Sciatic nerve (tissue), 2 donors: Measurements from ENCODE around the gene PORCN. TPM values are rescaled to one million over a fixed set of nuclear protein-coding genes. Genes with fewer than 3 reads are reported as not detected.

Experiments used
- ATAC-seq: fragments of 200-7000 bp; cut with Tn5 transposase; one replicate; pipeline ENCODE4 v1.9.1; 2020; ENCODE audit warnings: mild to moderate bottlenecking, moderate library complexity
- DNase-seq: peaks from one replicate; pipeline ENCODE4 v3.0.0-alpha.2; 2020; ENCODE audit warnings: low spot score
- intact Hi-C: fragments of 100-400 bp; cut with DNase I; formaldehyde crosslinking; loops from one replicate; pipeline ENCODE4 v1.14.2; 2022
- total RNA-seq: library from RNA; stranded (reverse); fragmentation: NEBNext Ultra II Directional; extraction: Animal tissue kit (Norgen Biotek cat#: 25700); gene quantifications from one replicate; pipeline ENCODE4 v1.2.1, GENCODE V29; 2021
- donor health status: DM: no; HTN: no; CAD: no.
- donor health status: DM: no; HTN: no; CAD: no.

Gene PORCN
- total RNA-seq, 1 donor from 2014 or later, result 7.4 TPM

- DNase-seq (no peak), ATAC-seq (no peak)
- intact Hi-C loops, result no loop called here
Measured at GRCh38 chrX:48475296-48475695, 33.5 kb upstream of the PORCN start.

- ATAC-seq (peak; percentile 97), DNase-seq (peak; percentile 90)
- intact Hi-C loops, result no loop called here
Measured at GRCh38 chrX:48475774-48476577, 32.8 kb upstream of the PORCN start, which contains the start of gene FTSJ1. Gene FTSJ1, plus strand, starts transcription at chrX:48476199. Its CDS starts 1,849 bp downstream, at chrX:48478048.

GRCh38 chrX:48476919-48477318 lies 31.9 kb upstream of the PORCN start:
- ATAC-seq (no peak), DNase-seq (no peak)
- intact Hi-C loops, result no loop called here

- DNase-seq (no peak), ATAC-seq (no peak)
- intact Hi-C loops, result no loop called here
Measured at GRCh38 chrX:48477960-48478755, 30.6 kb upstream of the PORCN start.

DNA sequence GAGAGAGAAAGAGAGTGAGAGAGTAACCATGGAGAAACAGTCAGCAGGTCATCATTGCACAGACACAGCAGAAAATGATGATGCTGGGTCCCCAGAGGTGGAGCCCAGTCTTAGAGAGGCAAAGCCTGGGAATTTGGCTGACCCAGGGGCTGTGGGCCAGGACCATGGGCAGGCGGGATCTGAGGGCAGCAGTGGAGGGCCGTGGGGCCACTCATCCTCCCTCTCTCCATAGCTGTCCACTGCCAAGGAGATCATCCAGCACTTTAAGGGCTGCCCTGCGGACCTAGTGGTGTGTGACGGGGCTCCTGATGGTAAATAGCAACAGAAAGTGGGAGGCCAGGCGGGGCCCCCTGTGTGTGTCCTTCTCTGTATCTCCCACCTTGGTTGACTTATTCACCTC lies 30.0 kb upstream of the PORCN start:
- intact Hi-C loops, result no loop called here
- no peak for ATAC-seq
- no peak for DNase-seq

- DNase-seq, result no peak
- intact Hi-C loops, result no loop called here
- ATAC-seq, result no peak
Measured at GRCh38 chrX:48480142-48480541, 28.6 kb upstream of the PORCN start.

DNA sequence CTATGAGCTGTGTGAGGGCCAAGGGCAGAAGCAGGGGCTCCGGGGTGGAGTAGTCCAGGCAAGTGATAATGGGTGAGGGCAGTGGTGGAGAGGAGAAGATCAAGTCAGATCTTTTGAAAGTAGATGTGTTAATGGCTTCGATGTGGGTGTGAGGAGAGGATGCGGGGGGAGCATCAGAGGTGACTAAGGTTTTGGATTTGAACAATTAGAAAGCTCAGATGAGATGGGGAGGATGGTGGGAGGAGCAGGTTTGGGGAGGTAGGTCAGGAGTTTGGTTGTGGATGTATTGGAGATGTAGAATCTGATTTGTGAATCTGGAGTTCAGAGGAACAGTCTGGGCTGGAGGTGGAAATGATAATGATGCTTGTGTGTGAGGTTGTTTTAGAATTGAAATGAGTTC lies 28.2 kb upstream of the PORCN start:
- intact Hi-C loops, result no loop called here
- no peak for ATAC-seq

GRCh38 chrX:48482526-48482925 lies 26.3 kb upstream of the PORCN start:
- no peak for DNase-seq
- intact Hi-C loops, result no loop called here
- ATAC-seq, result no peak

More for the DNA sequence above, 28.2 kb upstream of the PORCN start:
- DNase-seq, result no peak

- no peak for ATAC-seq
Measured at GRCh38 chrX:48487362-48487798, 21.4 kb upstream of the PORCN start.

GRCh38 chrX:48488034-48488433 lies 20.8 kb upstream of the PORCN start:
- intact Hi-C loops, result no loop called here
- ATAC-seq, result no peak
- DNase-seq, result no peak

More at GRCh38 chrX:48487362-48487798, 21.4 kb upstream of the PORCN start:
- DNase-seq, result no peak
- intact Hi-C loops, result no loop called here

GRCh38 chrX:48489296-48489695 lies 19.5 kb upstream of the PORCN start:
- ATAC-seq (no peak), DNase-seq (no peak)
- intact Hi-C loops, result no loop called here

GRCh38 chrX:48489892-48490291 lies 18.9 kb upstream of the PORCN start:
- DNase-seq (no peak), ATAC-seq (no peak)
- intact Hi-C loops, result no loop called here

DNA sequence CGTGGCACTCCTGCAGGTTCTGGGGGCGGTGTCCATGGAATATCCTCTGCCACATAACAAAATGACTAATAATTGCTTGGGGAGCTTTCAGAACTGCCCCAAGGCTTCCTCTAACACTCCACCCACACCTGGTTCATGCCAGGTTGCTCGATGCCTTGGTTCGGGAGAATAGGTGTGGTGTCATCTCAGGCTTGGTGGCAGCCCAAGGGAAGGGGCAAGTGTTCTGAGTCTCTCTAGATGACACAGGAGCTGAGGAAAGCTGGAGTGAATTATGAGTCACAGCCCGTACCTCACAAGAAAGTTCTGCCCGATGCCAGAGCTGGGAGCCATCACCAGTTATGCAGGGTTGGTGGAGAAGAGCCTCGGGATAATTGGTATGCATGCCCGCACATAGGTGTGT lies 18.1 kb upstream of the PORCN start:
- DNase-seq, result no peak
- no peak for ATAC-seq
- intact Hi-C loops, result no loop called here

- ATAC-seq (no peak), DNase-seq (no peak)
- intact Hi-C loops, result no loop called here
Measured at GRCh38 chrX:48491809-48492208, 17.0 kb upstream of the PORCN start.

- intact Hi-C loops, result no loop called here
- DNase-seq, result no peak
- ATAC-seq, result no peak
Measured at GRCh38 chrX:48492293-48492910, 16.4 kb upstream of the PORCN start.

GRCh38 chrX:48493890-48494364 lies 14.9 kb upstream of the PORCN start:
- intact Hi-C loops, result no loop called here
- DNase-seq (no peak), ATAC-seq (no peak)

GRCh38 chrX:48496660-48497059 lies 12.1 kb upstream of the PORCN start:
- DNase-seq, result no peak
- intact Hi-C loops, result no loop called here

DNA sequence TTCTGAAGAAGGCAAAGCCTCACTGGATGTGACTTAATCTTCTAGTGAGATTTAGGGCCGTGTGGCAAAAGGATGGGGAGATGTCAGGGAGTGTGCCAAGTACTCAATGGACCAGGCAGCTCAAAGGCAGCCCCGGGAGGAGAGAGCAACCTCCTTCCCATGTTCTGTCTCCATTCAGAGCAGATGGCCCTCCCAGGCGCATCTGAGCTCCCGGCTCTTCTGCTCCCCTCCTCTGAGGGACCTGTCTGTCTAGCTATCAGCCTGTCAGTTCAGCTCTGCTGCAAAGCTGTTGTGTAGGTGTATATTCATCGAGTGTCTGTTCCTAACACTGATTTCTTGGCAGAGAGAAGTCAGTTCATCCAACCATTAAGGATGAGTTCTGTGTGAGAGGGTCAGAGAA lies 10.9 kb upstream of the PORCN start:
- ATAC-seq (no peak), DNase-seq (no peak)
- intact Hi-C loops, result no loop called here

More at GRCh38 chrX:48496660-48497059, 12.1 kb upstream of the PORCN start:
- ATAC-seq, result no peak

- DNase-seq, result no peak
- intact Hi-C loops, result no loop called here
- ATAC-seq, result no peak
Measured at GRCh38 chrX:48498374-48498809, 10.4 kb upstream of the PORCN start.
